NAMALWA (cell line): ENCODE data around the gene KCNAB1.

ENCODE experiments used
- DNase-seq: peaks from one replicate; pipeline ENCODE4 v3.0.0-alpha.2; 2015; ENCODE audit warnings: low spot score

Gene KCNAB1

GRCh38 chr3:156373654-156374053 lies 253.3 kb downstream of the KCNAB1 start:
- no peak for DNase-seq

DNA sequence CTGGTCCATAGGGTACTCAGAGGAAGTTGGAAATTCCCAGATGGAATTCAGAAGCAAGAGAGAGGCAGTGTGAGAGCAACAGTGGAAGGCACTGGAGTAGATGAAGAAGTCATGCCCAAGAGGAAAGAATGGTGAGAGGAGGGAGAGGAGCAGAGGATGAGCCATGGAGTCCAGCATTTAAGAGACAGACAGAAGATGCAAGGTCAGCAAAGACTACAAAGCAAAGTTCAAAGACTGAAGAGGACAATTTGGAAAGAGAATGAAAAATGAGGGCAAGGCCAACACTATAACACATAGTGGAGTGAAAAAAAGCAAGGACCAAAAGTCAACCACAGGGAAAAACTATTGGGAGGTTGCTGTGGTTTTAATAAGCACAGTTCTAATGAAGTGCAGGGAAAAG lies 255.8 kb downstream of the KCNAB1 start:
- no peak for DNase-seq

- DNase-seq, result no peak
Measured at GRCh38 chr3:156377266-156377665, 256.9 kb downstream of the KCNAB1 start.

DNA sequence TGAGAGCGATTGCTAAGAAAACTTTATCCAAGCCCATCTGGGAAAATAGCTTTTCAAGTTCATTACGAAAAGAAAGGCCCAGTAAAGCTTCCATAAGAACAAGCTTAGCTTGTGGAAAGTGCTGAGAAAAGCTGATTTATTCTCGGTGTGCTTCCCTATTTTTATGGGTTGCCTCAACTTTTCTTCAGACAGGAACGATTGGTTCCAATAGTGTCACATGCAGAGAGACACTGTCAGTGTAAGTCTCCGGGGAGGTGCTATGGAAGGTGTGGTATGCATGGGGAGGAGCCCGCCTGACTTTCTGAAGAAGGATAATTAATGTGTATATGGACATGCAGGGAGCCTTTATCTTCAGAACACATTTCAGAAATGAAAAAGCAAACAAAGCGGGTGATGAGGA lies 257.3 kb downstream of the KCNAB1 start:
- DNase-seq, result no peak

GRCh38 chr3:156378871-156379270 lies 258.5 kb downstream of the KCNAB1 start:
- DNase-seq, result no peak

GRCh38 chr3:156379327-156379726 lies 258.9 kb downstream of the KCNAB1 start:
- DNase-seq, result no peak

- DNase-seq, result no peak
Measured at GRCh38 chr3:156381253-156381652, 260.9 kb downstream of the KCNAB1 start.

- DNase-seq, result peak; percentile 63
Measured at GRCh38 chr3:156382458-156383346, 262.3 kb downstream of the KCNAB1 start.

DNA sequence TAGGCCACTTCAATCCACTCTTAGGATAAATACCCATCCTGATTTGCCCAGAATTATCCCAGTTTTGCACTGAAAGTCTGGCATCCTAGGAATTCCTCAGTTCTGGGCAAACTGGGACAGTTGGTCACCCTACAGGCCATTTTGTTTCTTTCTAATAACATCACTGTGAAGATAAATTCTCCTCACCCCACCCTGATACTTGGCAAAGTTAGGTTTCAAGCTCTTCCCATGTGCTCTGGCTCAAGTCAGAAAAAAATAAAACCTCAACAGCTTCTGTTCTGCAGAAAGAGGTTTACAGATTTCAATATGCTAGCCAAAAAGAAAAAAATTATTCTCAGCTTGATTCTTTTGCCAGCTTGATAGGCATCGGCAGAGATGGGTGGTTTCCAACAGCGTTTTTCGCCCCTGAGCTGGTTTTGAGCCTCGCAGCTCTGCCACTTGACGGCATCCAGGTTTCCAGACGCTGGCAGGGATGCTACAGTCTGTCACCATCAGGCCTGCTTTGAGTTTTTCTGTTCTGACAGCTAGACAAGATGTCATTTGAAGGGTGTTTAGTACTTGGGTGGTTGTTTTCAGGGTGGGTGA lies 263.2 kb downstream of the KCNAB1 start:
- no peak for DNase-seq

GRCh38 chr3:156388497-156389448 lies 268.4 kb downstream of the KCNAB1 start:
- peak; percentile 73 for DNase-seq

DNA sequence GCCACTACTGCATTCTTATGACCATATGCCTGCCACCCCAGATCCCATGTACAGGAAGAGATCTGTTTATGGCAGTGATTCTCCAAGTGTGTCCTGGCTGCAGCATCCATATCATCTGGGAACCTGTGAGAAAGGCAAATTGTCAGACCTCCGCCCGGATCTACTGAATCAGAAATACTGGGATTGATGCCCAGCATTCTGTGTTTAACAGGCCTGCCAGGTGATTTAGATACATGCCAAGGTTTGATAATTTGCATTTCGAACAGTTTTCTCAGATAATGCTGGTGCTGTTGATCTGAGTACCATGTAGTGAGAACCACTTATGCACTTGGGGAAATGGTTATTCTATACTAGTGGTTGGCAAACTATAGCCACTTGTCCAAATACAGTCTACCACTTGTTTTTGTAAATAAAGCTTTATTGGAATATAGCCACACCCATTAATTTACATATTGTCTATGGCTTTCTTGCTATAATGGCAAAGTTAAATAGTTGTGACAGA lies 269.1 kb downstream of the KCNAB1 start:
- DNase-seq, result no peak

GRCh38 chr3:156390846-156391245 lies 270.5 kb downstream of the KCNAB1 start:
- no peak for DNase-seq

GRCh38 chr3:156395961-156396710 lies 275.8 kb downstream of the KCNAB1 start:
- no peak for DNase-seq

GRCh38 chr3:156396851-156397250 lies 276.5 kb downstream of the KCNAB1 start:
- DNase-seq, result no peak

GRCh38 chr3:156397534-156397933 lies 277.2 kb downstream of the KCNAB1 start:
- no peak for DNase-seq

- no peak for DNase-seq
Measured at GRCh38 chr3:156400062-156400461, 279.7 kb downstream of the KCNAB1 start.

DNA sequence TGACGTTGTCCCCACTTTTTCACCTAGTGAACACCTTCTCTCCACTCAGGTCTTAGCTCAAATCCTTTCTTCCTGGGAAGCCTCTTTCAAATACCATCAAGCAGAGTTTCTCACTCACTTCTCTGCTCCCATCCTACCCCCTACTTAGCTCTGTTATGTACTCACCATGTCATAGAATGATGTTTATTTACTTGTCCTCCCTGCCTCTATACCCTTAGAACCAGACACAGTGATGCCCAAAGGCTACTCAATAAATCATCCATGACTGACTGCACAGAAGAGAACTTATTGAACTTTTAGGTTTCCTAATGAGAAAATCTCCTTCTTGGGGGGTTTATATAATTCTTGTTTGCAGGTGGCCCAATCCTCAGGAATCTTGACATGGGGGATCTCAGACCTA lies 280.4 kb downstream of the KCNAB1 start:
- DNase-seq, result no peak

- no peak for DNase-seq
Measured at GRCh38 chr3:156404217-156404616, 283.8 kb downstream of the KCNAB1 start.

DNA sequence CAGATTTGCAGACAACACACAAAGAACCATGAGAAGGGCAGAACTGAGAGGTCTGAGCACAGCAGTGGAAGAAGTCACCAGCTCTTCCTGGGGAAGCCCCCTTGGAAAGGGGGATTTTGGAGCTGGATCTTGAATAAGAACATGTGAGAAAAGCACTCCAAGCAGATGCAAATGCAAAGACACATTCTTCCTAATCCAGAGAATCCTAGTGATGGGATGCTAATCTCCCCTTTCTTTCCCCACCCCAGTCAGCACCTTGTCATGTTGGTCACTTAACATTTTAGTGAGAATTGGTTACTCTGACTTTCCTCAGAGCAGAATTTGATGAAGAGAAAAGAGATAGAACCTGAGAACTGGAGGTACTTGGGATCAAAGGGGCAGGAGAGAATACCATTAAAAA lies 286.0 kb downstream of the KCNAB1 start:
- DNase-seq, result no peak

GRCh38 chr3:156407617-156408225 lies 287.3 kb downstream of the KCNAB1 start:
- no peak for DNase-seq

- no peak for DNase-seq
Measured at GRCh38 chr3:156409694-156410093, 289.3 kb downstream of the KCNAB1 start.
